ENCODE data around the gene HIVEP2. TPM values are rescaled to one million over a fixed set of nuclear protein-coding genes. Genes with fewer than 3 reads are reported as not detected.

HIVEP2 gene
- total RNA-seq, 1 donor from 2014 or later = 7.9 TPM

DNA sequence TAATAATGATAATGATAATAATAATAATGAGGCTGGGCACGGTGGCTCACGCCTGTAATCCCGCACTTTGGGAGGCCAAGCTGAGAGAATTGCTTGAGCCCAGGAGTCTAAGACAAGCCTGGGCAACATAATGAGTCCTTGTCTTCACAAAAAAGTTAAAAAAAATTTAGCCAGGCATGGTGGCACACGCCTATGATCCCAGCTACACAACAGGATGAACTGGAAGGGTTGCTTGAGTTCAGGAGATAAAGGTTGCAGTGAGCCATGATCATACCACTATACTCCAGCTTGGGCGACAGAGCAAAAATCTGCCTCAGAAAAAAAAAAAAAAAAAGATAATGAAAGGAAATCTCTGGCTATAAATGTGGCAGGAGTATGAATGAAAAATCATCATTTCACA lies 213.4 kb downstream of the HIVEP2 start:
- DNase-seq (ENCODE audit: low read depth) (peak; percentile 66), FAIRE-seq (no peak)
- H3K4me3 ChIP-seq (ENCODE audit: low read depth, low read length) = no peak overlapping the region
- TF ChIP-seq, protein P1, sequence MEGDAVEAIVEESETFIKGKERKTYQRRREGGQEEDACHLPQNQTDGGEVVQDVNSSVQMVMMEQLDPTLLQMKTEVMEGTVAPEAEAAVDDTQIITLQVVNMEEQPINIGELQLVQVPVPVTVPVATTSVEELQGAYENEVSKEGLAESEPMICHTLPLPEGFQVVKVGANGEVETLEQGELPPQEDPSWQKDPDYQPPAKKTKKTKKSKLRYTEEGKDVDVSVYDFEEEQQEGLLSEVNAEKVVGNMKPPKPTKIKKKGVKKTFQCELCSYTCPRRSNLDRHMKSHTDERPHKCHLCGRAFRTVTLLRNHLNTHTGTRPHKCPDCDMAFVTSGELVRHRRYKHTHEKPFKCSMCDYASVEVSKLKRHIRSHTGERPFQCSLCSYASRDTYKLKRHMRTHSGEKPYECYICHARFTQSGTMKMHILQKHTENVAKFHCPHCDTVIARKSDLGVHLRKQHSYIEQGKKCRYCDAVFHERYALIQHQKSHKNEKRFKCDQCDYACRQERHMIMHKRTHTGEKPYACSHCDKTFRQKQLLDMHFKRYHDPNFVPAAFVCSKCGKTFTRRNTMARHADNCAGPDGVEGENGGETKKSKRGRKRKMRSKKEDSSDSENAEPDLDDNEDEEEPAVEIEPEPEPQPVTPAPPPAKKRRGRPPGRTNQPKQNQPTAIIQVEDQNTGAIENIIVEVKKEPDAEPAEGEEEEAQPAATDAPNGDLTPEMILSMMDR (IDR thresholded peaks at IDR 0.05; ENCODE audit: insufficient read depth, low read length, severe bottlenecking) = no peak
- H3K27me3 ChIP-seq (ENCODE audit: control insufficient read depth, insufficient read depth, low read length) = no peaks in the 10 kb centered on the region
- no peaks in the 10 kb centered on the region for H3K36me3 ChIP-seq (ENCODE audit: control insufficient read depth, insufficient read depth, low read length)

DNA sequence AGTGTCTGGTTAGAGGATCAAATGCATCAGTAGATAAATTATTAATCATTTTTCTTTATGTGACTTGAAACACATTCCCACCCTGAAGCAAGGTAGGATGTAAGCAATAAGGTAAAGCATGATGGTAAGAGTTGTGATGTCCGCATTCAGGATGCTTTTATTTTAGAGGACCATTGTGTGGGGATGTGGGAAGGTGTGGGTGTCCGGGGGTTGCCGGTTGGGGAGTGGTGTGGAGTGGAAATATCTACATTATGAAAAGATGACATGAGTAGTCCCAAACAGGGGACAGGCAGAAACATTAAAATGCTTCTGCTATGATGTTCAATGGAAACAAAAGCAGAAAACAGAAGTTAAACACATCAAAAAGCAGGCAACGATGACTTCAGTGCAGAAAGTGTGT lies 215.4 kb downstream of the HIVEP2 start:
- Histone ChIP-seq H3K27me3 (ENCODE audit: control insufficient read depth, insufficient read depth, low read length) (no peaks in the 10 kb centered on the region), H3K4me3 (ENCODE audit: low read depth, low read length) (no peak overlapping the region), H3K36me3 (ENCODE audit: control insufficient read depth, insufficient read depth, low read length) (no peaks in the 10 kb centered on the region)
- no peak for DNase-seq (ENCODE audit: low read depth)
- TF ChIP-seq, protein P1 (IDR thresholded peaks at IDR 0.05; ENCODE audit: insufficient read depth, low read length, severe bottlenecking) = no peak
- no peak for FAIRE-seq

DNA sequence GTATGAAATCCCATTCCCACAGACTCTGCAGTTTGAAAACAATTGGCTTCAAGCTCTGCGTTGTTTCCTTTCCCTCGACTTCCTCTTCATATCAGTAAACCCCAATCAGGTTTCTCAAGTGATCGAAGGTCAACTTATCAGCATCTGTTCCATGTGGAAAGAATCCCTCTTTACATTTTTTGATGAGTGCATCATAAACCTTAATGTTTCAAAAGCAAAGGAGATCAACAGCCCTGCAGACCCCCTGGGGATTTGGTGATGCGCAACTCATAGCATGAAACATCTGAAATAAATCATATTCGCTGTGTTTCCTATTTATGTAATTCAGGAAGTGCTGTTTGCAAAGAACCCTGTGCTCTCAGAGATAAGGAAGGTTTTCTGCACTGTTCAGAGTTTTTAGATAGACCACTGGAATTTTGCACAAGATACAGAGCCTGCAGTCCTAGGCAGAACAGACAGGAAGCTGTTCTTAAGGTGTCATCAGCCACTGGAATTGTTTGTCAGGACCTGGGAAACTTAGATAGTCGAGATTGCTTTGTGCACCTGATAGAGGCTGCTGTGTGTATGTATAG lies 216.0 kb downstream of the HIVEP2 start:
- Histone ChIP-seq H3K4me3 (ENCODE audit: low read depth, low read length) (no peak overlapping the region), H3K36me3 (ENCODE audit: control insufficient read depth, insufficient read depth, low read length) (no peaks in the 10 kb centered on the region), H3K27me3 (ENCODE audit: control insufficient read depth, insufficient read depth, low read length) (no peaks in the 10 kb centered on the region)
- FAIRE-seq (no peak), DNase-seq (ENCODE audit: low read depth) (no peak)
- TF ChIP-seq, protein P1 (IDR thresholded peaks at IDR 0.05; ENCODE audit: insufficient read depth, low read length, severe bottlenecking) = no peak

DNA sequence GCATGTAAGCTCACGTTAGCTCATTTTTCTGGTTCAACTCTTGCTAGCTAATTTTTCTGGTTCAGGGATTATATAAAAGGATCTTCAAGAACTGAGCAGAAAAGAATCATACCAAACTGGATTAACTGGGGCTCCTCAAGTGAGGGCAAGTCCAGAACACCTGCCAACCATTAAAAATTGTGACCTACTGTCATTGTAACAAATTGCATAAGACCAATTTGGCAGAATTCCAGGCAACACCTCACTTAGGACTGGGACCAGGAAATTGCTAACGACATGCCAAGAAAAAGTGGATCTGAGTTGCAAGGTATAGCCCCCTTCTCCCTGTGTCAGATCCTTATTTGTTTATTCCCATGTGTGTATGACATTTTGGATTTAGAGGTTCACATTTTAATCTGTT lies 216.6 kb downstream of the HIVEP2 start:
- H3K27me3 ChIP-seq (ENCODE audit: control insufficient read depth, insufficient read depth, low read length) = no peaks in the 10 kb centered on the region
- TF ChIP-seq, protein P1 (IDR thresholded peaks at IDR 0.05; ENCODE audit: insufficient read depth, low read length, severe bottlenecking) = no peak
- DNase-seq (ENCODE audit: low read depth) (peak; percentile 54), FAIRE-seq (peak; percentile 68)
- no peaks in the 10 kb centered on the region for H3K36me3 ChIP-seq (ENCODE audit: control insufficient read depth, insufficient read depth, low read length)
- H3K4me3 ChIP-seq (ENCODE audit: low read depth, low read length) = no peak overlapping the region

DNA sequence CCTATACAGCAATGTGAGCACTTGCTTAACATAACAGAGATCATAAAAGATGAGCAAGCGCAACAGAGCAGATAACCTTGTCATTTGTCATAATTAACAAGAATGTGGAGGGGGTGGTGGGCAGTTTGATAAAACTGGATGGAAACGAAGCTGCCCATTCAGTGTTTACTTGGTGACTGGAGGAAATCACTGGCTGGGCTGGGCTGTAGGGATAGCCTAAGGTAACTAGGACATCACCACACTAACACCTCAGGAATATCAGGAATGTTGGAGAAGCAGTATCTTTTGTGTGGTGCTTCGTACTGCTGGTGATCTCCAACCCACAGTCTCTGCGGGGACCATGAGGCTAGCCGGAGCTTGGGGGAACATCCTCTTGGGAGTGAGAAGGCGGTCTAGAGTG lies 218.4 kb downstream of the HIVEP2 start:
- no peak for DNase-seq (ENCODE audit: low read depth)
- TF ChIP-seq, protein P1 (IDR thresholded peaks at IDR 0.05; ENCODE audit: insufficient read depth, low read length, severe bottlenecking) = no peak

More for the DNA sequence above, 218.4 kb downstream of the HIVEP2 start:
- FAIRE-seq = no peak
- no peaks in the 10 kb centered on the region for H3K36me3 ChIP-seq (ENCODE audit: control insufficient read depth, insufficient read depth, low read length)
- no peaks in the 10 kb centered on the region for H3K27me3 ChIP-seq (ENCODE audit: control insufficient read depth, insufficient read depth, low read length)
- H3K4me3 ChIP-seq (ENCODE audit: low read depth, low read length) = no peak overlapping the region

Data from bronchial epithelial cell (primary cell).